ENCODE results near the gene RNF130.

The RNF130 gene

GRCh38 chr5:179974246-179974945, 97.2 kb downstream of the RNF130 start:
- Histone ChIP-seq H3K27ac (ENCODE audit: extremely low read depth, low read depth, low read length) (no peak overlapping the region), H3K4me1 (ENCODE audit: control insufficient read depth, insufficient read depth, low read length) (no peaks in the 10 kb centered on the region), H3K4me3 (ENCODE audit: low read depth, low read length) (no peak overlapping the region), H3K36me3 (ENCODE audit: control insufficient read depth in 2 of 2, insufficient read depth in 1 of 2, low read length in 2 of 2) (peaks cover 10 to 49% of the 10 kb centered on the region in 2 experiments; a peak in 2 of 3 replicates), H3K9me3 (ENCODE audit: control insufficient read depth, insufficient read depth, low read depth, low read length) (no peaks in the 10 kb centered on the region)
- ChIA-PET POLR2A (no interaction called here), CTCF (no interaction called here)
- TF ChIP-seq ZNF202 (tag by site-specific recombination; IDR thresholded peaks at IDR 0.05; ENCODE audit: borderline replicate concordance) = no peak
- TF ChIP-seq ZSCAN30 (tag by site-specific recombination; IDR thresholded peaks at IDR 0.05) = no peak
- no peak for TF ChIP-seq ZNF501 (tag by site-specific recombination; IDR thresholded peaks at IDR 0.05)
- no peak for TF ChIP-seq ZNF169 (tag by site-specific recombination; IDR thresholded peaks at IDR 0.05)
- TF ChIP-seq ZNF530 (tag by site-specific recombination; IDR thresholded peaks at IDR 0.05; ENCODE audit: low read depth) = no peak
- no peak for TF ChIP-seq ZBTB20 (tag by site-specific recombination; IDR thresholded peaks at IDR 0.05)
- no peak for TF ChIP-seq MYNN (tag by site-specific recombination; IDR thresholded peaks at IDR 0.05; ENCODE audit: borderline replicate concordance)
- TF ChIP-seq ZSCAN16 (tag by site-specific recombination; IDR thresholded peaks at IDR 0.05) = no peak
- TF ChIP-seq ZNF488 (tag by site-specific recombination; IDR thresholded peaks at IDR 0.05) = no peak
- TF ChIP-seq ZNF266 (tag by site-specific recombination; IDR thresholded peaks at IDR 0.05; ENCODE audit: low read depth) = no peak
- no peak for TF ChIP-seq SP3 (tag by site-specific recombination; IDR thresholded peaks at IDR 0.05)
- TF ChIP-seq KLF16 (tag by site-specific recombination; IDR thresholded peaks at IDR 0.05) = no peak
- TF ChIP-seq GLIS2 (tag by site-specific recombination; IDR thresholded peaks at IDR 0.05) = no peak
- TF ChIP-seq ZNF747 (tag by site-specific recombination; IDR thresholded peaks at IDR 0.05) = no peak
- no peak for TF ChIP-seq ZBTB48 (tag by site-specific recombination; IDR thresholded peaks at IDR 0.05)
- TF ChIP-seq ZBTB21 (tag by site-specific recombination; IDR thresholded peaks at IDR 0.05) = no peak

GRCh38 chr5:179973391-179973790, 98.2 kb downstream of the RNF130 start:
- Histone ChIP-seq H3K4me1 (ENCODE audit: control insufficient read depth, insufficient read depth, low read length) (no peaks in the 10 kb centered on the region), H3K4me3 (ENCODE audit: low read depth, low read length) (no peak overlapping the region), H3K27ac (ENCODE audit: extremely low read depth, low read depth, low read length) (no peak overlapping the region), H3K36me3 (ENCODE audit: control insufficient read depth in 2 of 2, insufficient read depth in 1 of 2, low read length in 2 of 2) (peaks cover 10 to 47% of the 10 kb centered on the region in 2 experiments; a peak in 2 of 3 replicates), H3K9me3 (ENCODE audit: control insufficient read depth, insufficient read depth, low read depth, low read length) (no peaks in the 10 kb centered on the region)
- CTCF ChIA-PET = no interaction called here
- POLR2A ChIA-PET = no interaction called here
- no peak for TF ChIP-seq ZFP37 (tag by site-specific recombination; IDR thresholded peaks at IDR 0.05)
- TF ChIP-seq ZNF19 (tag by site-specific recombination; IDR thresholded peaks at IDR 0.05; ENCODE audit: low read depth) = no peak
- no peak for TF ChIP-seq GLI2 (tag by site-specific recombination; IDR thresholded peaks at IDR 0.05; ENCODE audit: borderline replicate concordance, low read depth)
- no peak for TF ChIP-seq ZNF513 (tag by site-specific recombination; IDR thresholded peaks at IDR 0.05)
- no peak for TF ChIP-seq ZNF521 (tag by site-specific recombination; IDR thresholded peaks at IDR 0.05)
- TF ChIP-seq PRDM4 (tag by site-specific recombination; IDR thresholded peaks at IDR 0.05) = no peak
- no peak for TF ChIP-seq MEIS1 (CRISPR knock-in tag; IDR thresholded peaks at IDR 0.05; ENCODE audit: borderline replicate concordance)

Data from HEK293 (cell line).